ENCODE results near the gene SH3RF3.
"Not testable (repeated sequence)": the region's sequence is repeated elsewhere in the genome, so short reads cannot be mapped to it uniquely, and the experiment has no call there.

Gene SH3RF3

GRCh38 chr2:109221316-109221715 lies 92.3 kb downstream of the SH3RF3 start:
- not testable (repeated sequence) for DNase-seq

GRCh38 chr2:109222422-109222821 lies 93.4 kb downstream of the SH3RF3 start:
- DNase-seq = no peak

- DNase-seq = no peak
These were observed 93.9 kb downstream of the SH3RF3 start for GRCh38 chr2:109222825-109223471.

GRCh38 chr2:109223490-109223889 lies 94.5 kb downstream of the SH3RF3 start:
- DNase-seq = no peak

GRCh38 chr2:109224341-109224740 lies 95.3 kb downstream of the SH3RF3 start:
- not testable (repeated sequence) for DNase-seq

- DNase-seq = no peak
These were observed 96.3 kb downstream of the SH3RF3 start for GRCh38 chr2:109225170-109225782.

- no peak for DNase-seq
These were observed 97.1 kb downstream of the SH3RF3 start for GRCh38 chr2:109226128-109226527.

GRCh38 chr2:109226622-109227021 lies 97.6 kb downstream of the SH3RF3 start:
- no peak for DNase-seq

GRCh38 chr2:109229094-109229675 lies 100.2 kb downstream of the SH3RF3 start:
- DNase-seq = no peak

GRCh38 chr2:109230941-109231420 lies 102.0 kb downstream of the SH3RF3 start:
- DNase-seq = no peak

GRCh38 chr2:109231428-109231827 lies 102.4 kb downstream of the SH3RF3 start:
- DNase-seq = no peak

- no peak for DNase-seq
These were observed 103.1 kb downstream of the SH3RF3 start for GRCh38 chr2:109231996-109232705.

- no peak for DNase-seq
These were observed 103.9 kb downstream of the SH3RF3 start for GRCh38 chr2:109232909-109233308.

- no peak for DNase-seq
These were observed 104.6 kb downstream of the SH3RF3 start for GRCh38 chr2:109233643-109234042.

GRCh38 chr2:109234355-109234754 lies 105.3 kb downstream of the SH3RF3 start:
- DNase-seq = no peak

- no peak for DNase-seq
These were observed 107.1 kb downstream of the SH3RF3 start for GRCh38 chr2:109236147-109236546.

GRCh38 chr2:109237792-109238191 lies 108.8 kb downstream of the SH3RF3 start:
- no peak for DNase-seq

GRCh38 chr2:109238580-109238979 lies 109.6 kb downstream of the SH3RF3 start:
- no peak for DNase-seq

- DNase-seq = no peak
These were observed 110.7 kb downstream of the SH3RF3 start for GRCh38 chr2:109239720-109240119.

- DNase-seq = peak in 1 of 2 experiments; percentile 11
These were observed 113.2 kb downstream of the SH3RF3 start for GRCh38 chr2:109242210-109242653.

GRCh38 chr2:109242654-109243331 lies 113.8 kb downstream of the SH3RF3 start:
- DNase-seq = peak in 1 of 2 experiments; percentile 15

GRCh38 chr2:109243526-109244303 lies 114.7 kb downstream of the SH3RF3 start:
- no peak for DNase-seq

All from NCI-H446 (cell line).